ENCODE data around the gene DTNBP1. TPM values are rescaled to one million over a fixed set of nuclear protein-coding genes. Genes with fewer than 3 reads are reported as not detected.

DTNBP1 gene
- polyA plus RNA-seq, 2 of the 4 experiments (the other 2 are of a cell fraction): 8.4 to 8.7 TPM

- TF ChIP-seq BCL3 (IDR thresholded peaks at IDR 0.05) (no peak), PHF8 (IDR thresholded peaks at IDR 0.05; ENCODE audit: borderline replicate concordance, low read depth) (no peak), RARB (CRISPR knock-in tag; IDR thresholded peaks at IDR 0.05) (no peak), HDAC2 (IDR thresholded peaks at IDR 0.05) (no peak)
- Histone ChIP-seq H3K4me1 (no peaks in the 10 kb centered on the region), H3K4me3 (no peak overlapping the region), H3K27ac (no peak overlapping the region), H3K9me3 (no peaks in the 10 kb centered on the region), H3K4me2 (no peak overlapping the region)
- ChIA-PET CTCF (no interaction called here), POLR2A (no interaction called here)
- ATAC-seq: no peak
- DNase-seq (ENCODE audit: low read depth in 1 of 2, low spot score in 1 of 2): no peak
- FAIRE-seq: no peak
- 93% methylated on average over 4 of the region's 6 CpGs for WGBS (ENCODE audit: missing lambda C conversion rate)
Observed at GRCh38 chr6:15510121-15510520, 152.7 kb downstream of the DTNBP1 start.

DNA sequence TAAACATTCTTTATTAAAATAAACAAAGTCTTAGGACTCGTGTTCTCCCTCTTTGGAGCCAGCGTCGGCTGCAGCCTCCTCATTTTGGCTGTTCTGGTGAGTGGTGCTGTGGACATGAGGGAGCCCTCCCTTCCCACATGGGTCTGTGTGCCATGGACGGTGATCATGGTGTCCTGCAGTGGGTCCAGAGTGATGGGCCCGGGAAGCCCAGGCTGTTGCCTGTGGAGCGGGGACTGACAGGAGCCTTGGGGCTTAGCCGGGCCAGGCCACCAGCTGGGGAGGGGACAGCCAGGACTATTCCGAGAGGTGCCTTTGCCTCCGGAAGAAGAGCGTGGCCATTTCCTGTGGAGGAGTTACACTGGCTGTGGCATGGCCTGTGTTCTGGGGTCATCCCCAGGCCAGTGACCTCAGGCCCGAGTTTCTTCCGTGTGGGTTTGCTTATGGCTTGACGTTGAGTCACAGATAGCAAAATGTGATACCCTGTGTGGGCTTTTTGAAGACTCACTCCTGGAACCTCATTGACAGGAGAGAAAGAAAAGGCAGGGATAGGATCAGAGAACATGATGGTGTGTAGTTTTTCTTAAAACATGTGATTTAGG, 153.4 kb downstream of the DTNBP1 start:
- no peak for FAIRE-seq
- POLR2A ChIA-PET: no interaction called here
- no peak for ATAC-seq
- CTCF ChIA-PET: no interaction called here
- no peak for TF ChIP-seq ZFP36 (IDR thresholded peaks at IDR 0.05; ENCODE audit: borderline replicate concordance, partially characterized antibody)
- TF ChIP-seq NR3C1 (IDR thresholded peaks at IDR 0.05): no peak
- TF ChIP-seq EP300 (IDR thresholded peaks at IDR 0.05): no peak
- TF ChIP-seq, protein P1, sequence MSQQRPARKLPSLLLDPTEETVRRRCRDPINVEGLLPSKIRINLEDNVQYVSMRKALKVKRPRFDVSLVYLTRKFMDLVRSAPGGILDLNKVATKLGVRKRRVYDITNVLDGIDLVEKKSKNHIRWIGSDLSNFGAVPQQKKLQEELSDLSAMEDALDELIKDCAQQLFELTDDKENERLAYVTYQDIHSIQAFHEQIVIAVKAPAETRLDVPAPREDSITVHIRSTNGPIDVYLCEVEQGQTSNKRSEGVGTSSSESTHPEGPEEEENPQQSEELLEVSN (IDR thresholded peaks at IDR 0.05; ENCODE audit: borderline replicate concordance, low read depth): no peak
- Histone ChIP-seq H3K4me3 (no peak overlapping the region), H3K4me1 (0 out of 3 replicates have a peak, but pooled peaks cover 3% of the 10 kb centered on the region), H3K27ac (no peak overlapping the region), H3K9me3 (no peaks in the 10 kb centered on the region), H3K4me2 (no peak overlapping the region)
- 91% methylated on average over 10 of the region's 13 CpGs for WGBS (ENCODE audit: missing lambda C conversion rate)
- DNase-seq (ENCODE audit: low read depth in 1 of 2, low spot score in 1 of 2): no peak

- WGBS (ENCODE audit: missing lambda C conversion rate): 97% methylated on average over 14 of the region's 15 CpGs
- TF ChIP-seq POLR2A (IDR thresholded peaks at IDR 0.05; ENCODE audit: low read length) (no peak), CBX8 (IDR thresholded peaks at IDR 0.05) (no peak), MAZ (IDR thresholded peaks at IDR 0.05; ENCODE audit: borderline replicate concordance, low read depth, low read length) (no peak), CHD2 (IDR thresholded peaks at IDR 0.05; ENCODE audit: low read length, partially characterized antibody) (no peak)
- TF ChIP-seq, protein P2, sequence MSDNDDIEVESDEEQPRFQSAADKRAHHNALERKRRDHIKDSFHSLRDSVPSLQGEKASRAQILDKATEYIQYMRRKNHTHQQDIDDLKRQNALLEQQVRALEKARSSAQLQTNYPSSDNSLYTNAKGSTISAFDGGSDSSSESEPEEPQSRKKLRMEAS (IDR thresholded peaks at IDR 0.05): no peak
- H3K9me3 ChIP-seq: no peaks in the 10 kb centered on the region
- FAIRE-seq: no peak
- ATAC-seq: no peak
- H3K4me1 ChIP-seq: 0 out of 3 replicates have a peak, but pooled peaks cover 3% of the 10 kb centered on the region
- DNase-seq (ENCODE audit: low read depth in 1 of 2, low spot score in 1 of 2): no peak
- no peak overlapping the region for H3K4me3 ChIP-seq
- H3K4me2 ChIP-seq: no peak overlapping the region
- ChIA-PET POLR2A (no interaction called here), CTCF (no interaction called here)
- H3K27ac ChIP-seq: no peak overlapping the region
Observed at GRCh38 chr6:15508931-15509330, 153.9 kb downstream of the DTNBP1 start.

GRCh38 chr6:15508441-15508871, 154.4 kb downstream of the DTNBP1 start:
- H3K4me3 ChIP-seq: no peak overlapping the region
- ChIA-PET POLR2A (no interaction called here), CTCF (no interaction called here)
- TF ChIP-seq POLR2A (IDR thresholded peaks at IDR 0.05; ENCODE audit: low read length): no peak
- H3K4me2 ChIP-seq: no peak overlapping the region
- ATAC-seq (no peak), FAIRE-seq (no peak), DNase-seq (ENCODE audit: low read depth in 1 of 2, low spot score in 1 of 2) (no peak)
- no peak overlapping the region for H3K27ac ChIP-seq
- H3K9me3 ChIP-seq: no peaks in the 10 kb centered on the region
- 0 out of 3 replicates have a peak, but pooled peaks cover 3% of the 10 kb centered on the region for H3K4me1 ChIP-seq
- WGBS (ENCODE audit: missing lambda C conversion rate): 84% methylated on average over 6 of the region's 6 CpGs

- Histone ChIP-seq H3K9me3 (no peaks in the 10 kb centered on the region), H3K4me2 (no peak overlapping the region), H3K27ac (no peak overlapping the region), H3K4me3 (no peak overlapping the region), H3K4me1 (0 out of 3 replicates have a peak, but pooled peaks cover 3% of the 10 kb centered on the region)
- DNase-seq (ENCODE audit: low read depth in 1 of 2, low spot score in 1 of 2) (no peak), ATAC-seq (no peak), FAIRE-seq (no peak)
- 84% methylated on average over 11 of the region's 14 CpGs for WGBS (ENCODE audit: missing lambda C conversion rate)
- ChIA-PET POLR2A (no interaction called here), CTCF (no interaction called here)
- TF ChIP-seq PBX3 (IDR thresholded peaks at IDR 0.05) (no peak), CBX8 (IDR thresholded peaks at IDR 0.05) (no peak), MAFK (IDR thresholded peaks at IDR 0.05; ENCODE audit: partially characterized antibody) (no peak), MYC (IDR thresholded peaks at IDR 0.05; ENCODE audit: borderline replicate concordance, low read length) (no peak), CHD4 (IDR thresholded peaks at IDR 0.05; ENCODE audit: borderline replicate concordance) (no peak)
Observed at GRCh38 chr6:15507746-15508145, 155.1 kb downstream of the DTNBP1 start.
